Activated T-helper 1 cell treated with anti-CD3 and anti-CD28 coated beads, Interleukin-2, amount 50 U/mL, for 16 hours (primary cell): ENCODE data around the gene ADIPOR1.
A peak's percentile ranks its signal among the peaks of the same experiment; 100 is the strongest.
"Not testable (repeated sequence)": the region's sequence is repeated elsewhere in the genome, so short reads cannot be mapped to it uniquely, and the experiment has no call there.

ENCODE experiments used
- DNase-seq, 2 donors: peaks; one replicate each; pipeline ENCODE4 v3.0.0-alpha.2; 2020; ENCODE audit warnings: low read depth in 1 of 2, low spot score in 1 of 2

The ADIPOR1 gene

DNA sequence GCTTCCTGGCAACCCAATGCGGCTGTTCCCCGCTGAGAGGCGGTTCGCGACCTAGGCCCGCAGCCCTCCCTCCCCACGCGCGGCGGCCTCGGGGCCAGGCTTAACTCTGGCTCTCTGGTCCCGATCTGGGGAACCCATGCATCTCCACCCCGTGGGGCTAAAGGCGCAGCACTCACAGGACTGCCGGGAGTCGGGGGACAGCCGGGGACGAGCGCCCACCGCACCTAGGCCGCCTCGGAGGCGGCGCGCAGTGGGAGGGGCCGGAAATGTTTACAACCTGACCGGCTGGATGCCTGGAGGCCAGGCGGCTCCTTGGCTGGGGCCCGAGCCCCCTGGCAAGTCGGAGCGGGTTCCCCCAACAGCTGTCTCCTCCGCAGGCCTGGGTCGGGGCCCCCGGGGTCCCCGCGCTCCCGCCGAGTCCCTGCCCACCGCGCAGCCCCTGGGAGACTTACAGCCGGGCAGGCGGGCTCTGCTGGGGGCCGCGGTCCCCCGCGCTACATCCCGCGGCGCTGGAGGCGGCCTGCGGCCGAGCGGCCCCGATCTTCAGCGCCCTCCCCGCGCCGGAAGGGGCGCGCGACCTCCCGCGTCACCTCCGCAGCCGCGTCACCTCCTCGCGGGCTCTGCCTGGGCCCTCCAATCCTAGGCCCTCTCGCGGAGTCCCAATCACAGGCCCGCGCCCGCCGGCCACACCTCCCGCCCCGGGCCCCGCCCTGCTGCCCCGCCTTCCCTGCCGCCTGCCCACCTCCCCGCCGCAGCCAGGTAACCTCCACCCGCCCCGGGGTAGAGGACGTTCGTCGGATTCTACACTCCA lies at the start of gene ADIPOR1:
Gene ADIPOR1 (minus strand): TSS at position 580 of the 811 bp plus-strand sequence. CDS start 7,242 bp downstream, outside the sequence.
- peak; percentile 91 to 93 for DNase-seq

DNA sequence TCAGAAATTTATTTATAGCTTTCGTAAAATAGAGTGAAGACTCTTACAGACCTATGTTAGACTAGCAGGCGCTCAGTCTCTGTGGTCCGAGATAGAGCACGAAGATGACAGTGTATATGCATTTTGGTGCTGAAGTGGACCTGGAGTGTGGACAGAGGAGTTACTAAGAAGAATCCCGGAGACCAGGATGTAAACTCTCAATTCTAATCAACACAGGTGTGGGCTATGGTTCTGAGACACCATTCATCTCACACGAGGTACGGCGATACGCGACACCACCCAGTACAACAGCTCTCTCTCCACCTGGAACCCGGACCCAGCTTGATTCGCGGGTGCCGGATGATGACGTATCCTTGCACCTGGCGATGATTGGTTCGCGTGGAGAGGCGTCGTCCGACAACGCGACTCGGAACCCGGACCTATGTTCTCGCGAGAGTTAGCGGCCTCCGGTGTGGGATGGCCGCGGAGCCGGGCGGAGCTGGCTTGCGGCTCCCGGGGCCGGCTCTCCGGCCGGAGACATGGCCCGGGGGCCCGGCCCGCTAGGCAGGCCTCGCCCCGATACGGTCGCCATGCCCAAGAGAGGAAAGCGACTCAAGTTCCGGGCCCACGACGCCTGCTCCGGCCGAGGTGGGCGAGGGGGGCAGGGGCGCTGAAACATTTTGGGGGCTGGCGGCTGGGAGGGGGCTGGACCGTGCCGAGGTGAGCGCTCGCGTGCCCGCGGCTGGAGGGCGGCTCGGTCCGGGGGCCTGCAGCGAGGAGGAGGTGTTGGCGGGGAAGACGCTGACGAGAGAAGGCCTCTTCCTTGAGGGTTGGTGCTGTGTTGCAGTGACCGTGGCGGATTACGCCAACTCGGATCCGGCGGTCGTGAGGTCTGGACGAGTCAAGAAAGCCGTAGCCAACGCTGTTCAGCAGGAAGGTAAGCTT lies 49.1 kb upstream of the ADIPOR1 start, which contains the start of gene TMEM183A:
Gene TMEM183A (plus strand): TSS at position 427 of the 924 bp plus-strand sequence. CDS start 92 bp downstream, at position 519.
- DNase-seq, result peak; percentile 86 to 90

DNA sequence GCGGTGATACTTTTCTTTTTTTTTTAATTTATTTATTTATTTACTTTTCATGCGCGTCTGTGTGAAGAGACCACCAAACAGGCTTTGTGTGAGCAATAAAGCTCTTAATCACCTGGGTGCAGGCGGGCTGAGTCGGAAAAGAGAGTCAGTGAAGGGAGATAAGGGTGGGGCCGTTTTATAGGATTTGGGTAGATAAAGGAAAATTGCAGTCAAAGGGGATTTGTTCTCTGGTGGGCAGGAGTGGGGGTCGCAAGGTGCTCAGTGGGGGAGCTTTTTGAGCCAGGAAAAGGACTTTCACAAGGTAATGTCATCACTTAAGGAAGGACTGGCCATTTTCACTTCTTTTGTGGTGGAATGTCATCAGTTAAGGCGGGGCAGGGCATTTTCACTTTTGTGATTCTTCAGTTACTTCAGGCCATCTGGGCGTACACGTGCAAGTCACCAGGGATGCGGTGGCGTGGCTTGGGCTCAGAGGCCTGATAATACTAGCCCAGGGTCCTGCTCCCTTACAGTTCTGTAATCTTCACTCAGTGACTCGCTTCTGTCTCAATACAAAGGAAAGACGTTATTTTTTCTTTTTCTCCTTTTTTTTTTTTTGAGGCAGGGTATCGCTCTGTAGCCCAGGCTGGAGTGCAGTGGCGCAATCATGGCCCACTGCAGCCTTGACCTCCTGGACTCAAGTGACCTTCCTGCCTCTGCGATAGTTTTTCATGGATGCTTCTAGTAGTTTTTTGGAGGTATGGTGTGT lies 47.5 kb upstream of the ADIPOR1 start:
- not testable (repeated sequence) for DNase-seq

- no peak for DNase-seq
These were observed 44.8 kb upstream of the ADIPOR1 start for GRCh38 chr1:203002951-203003350.

DNA sequence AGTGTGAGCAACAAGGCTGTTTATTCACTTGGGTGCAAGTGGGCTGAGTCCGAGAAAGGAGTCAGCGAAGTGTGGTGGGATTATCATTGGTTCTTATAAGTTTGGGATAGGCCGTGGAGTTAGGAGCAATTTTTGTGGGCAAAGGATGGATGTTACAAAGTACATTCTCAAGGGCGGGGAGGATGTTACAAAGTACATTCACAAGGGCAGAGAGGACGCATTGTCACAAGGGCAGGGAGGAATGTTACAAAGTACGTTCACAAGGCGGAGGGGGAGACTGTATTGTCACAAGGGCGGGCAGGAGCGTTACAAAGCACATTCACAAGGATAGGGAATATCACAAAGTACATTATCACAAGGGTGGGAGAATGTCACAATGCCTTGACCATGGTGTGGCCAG lies 43.9 kb upstream of the ADIPOR1 start:
- no peak for DNase-seq

GRCh38 chr1:203000217-203000944 lies 42.3 kb upstream of the ADIPOR1 start:
- no peak for DNase-seq

DNA sequence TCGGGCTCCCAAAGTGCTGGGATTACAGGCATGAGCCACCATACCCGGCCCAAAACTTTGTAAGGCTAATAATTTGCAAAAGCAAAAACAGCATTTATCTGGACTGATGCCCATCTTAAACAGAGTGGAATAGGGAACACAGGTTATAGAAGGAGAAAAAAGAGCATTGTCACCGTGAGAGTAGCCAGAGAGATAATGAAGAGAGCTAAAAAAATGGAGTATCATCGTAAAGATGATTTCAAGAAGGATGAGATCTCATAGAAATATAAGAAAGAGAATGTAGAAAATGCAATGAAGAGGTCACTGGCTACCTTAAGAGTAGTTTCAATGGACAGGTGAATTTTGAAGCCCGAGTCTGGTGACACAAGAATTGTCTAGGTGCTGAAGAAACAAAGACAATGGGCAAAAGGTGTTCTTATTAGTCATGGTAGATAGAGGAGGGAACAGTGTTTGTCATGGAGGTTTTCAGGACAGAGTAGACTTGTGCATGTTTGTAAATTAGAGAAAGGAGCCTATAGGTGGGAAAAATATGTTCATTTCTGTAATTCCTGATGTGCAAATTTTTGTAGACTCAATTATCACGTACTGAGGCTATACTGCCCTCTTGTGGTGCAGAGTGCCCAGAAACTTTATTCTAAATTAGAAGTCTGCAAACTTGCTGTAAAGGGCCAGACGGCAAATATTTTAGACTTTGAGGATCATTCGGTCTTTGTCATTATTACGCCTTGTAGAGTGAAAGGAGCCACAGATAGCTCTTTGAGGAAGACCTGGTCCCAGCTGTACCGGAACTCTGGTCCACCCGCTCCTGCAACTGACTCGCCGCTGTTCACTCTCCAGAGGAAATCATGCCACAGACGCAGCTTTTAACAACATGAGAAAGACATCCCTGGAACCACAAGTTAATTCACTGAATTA lies 41.0 kb upstream of the ADIPOR1 start:
- DNase-seq, result peak in 1 of 2 donors; percentile 22

- DNase-seq, result no peak
These were observed 36.6 kb upstream of the ADIPOR1 start for GRCh38 chr1:202994756-202995155.

GRCh38 chr1:202991112-202991511 lies 33.0 kb upstream of the ADIPOR1 start:
- no peak for DNase-seq

GRCh38 chr1:202989879-202990278 lies 31.8 kb upstream of the ADIPOR1 start:
- DNase-seq, result no peak

GRCh38 chr1:202987922-202988583 lies 29.9 kb upstream of the ADIPOR1 start:
- DNase-seq, result no peak

DNA sequence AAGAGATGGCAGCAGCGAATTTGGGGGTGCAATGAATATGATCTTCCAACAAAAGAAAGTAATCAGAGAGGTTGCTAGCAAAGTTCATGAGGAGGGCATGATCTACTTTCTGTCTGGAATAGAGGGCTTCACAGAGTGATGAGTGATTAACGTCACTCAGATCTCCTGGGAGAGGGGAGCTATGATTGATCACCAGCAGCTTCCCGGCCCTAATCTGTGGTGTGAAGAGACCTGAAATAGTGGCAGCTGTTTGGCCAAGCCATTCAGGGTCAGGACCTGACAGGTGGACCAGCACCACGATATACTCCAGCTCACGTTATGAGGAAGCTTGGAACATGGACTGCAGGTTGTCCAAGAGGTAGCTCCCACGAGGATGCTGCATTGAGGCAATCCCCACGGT lies 29.1 kb upstream of the ADIPOR1 start:
- no peak for DNase-seq

GRCh38 chr1:202986120-202986519 lies 28.0 kb upstream of the ADIPOR1 start:
- not testable (repeated sequence) for DNase-seq

DNA sequence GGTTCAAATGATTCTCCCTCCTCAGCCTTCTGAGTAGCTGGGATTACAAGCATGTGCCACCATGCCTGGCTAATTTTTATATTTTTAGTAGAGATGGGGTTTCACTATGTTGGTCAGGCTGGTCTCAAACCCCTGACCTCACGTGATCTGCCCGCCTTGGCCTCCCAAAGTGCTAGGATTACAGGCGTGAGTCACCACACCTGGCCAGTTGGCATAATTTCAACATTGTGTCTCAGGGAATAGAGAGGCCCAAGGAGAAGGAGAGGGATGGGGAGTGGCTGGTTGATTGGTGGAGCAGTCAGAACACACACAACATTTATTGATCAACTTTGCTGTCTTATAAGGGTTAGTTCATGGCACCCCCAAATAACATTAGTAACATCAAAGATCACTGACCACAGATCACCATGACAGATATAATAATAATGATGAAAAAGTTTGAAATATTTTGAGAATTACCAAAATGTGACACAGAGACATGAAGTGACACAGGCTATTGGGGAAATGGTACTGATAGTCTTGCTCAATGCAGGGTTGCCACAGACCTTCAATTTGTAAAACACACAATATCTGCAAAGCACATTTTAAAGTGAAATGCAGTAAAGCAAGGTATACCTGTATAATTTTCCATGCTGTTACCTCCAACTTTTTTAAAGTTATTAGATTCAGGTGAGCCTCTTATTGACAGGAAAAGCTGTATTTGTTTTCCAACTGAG lies 24.8 kb upstream of the ADIPOR1 start:
- no peak for DNase-seq

DNA sequence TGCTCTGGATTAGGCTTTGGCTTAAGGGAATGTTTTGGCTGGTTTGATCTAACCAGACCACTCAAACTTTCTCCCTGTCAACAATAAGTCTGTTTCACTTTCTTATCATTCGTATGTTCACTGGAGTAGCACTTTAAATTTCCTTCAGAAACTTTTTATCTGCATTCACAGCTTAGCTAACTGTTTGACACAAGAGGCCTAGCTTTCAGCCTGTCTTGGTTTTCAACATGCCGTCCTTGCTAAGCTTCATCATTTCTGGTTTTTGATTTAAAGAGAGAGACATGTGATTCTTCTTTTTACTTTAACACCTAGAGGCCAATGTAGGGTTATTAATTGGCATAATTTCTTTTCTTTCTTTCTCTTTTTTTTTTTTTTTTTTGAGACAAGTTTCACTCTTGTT lies 23.8 kb upstream of the ADIPOR1 start:
- DNase-seq, result no peak

DNA sequence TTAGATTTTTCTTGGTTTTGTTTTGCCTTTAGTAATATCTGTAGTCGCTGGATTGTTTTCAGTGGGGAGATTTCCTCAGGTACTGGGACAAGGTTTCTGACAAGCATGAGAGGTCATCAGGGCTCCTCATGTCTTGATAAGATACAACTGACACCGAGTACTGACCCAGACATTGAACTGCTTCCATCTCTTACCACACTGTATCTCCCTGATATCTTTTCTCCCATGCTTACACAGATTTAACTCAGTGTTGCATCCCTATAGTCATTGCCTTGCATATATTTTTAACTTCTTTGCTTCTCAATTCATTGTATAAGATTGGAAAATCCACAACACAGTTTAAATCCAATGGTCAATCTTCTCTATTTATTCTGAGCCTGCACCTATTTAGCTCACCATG lies 21.3 kb upstream of the ADIPOR1 start:
- no peak for DNase-seq

DNA sequence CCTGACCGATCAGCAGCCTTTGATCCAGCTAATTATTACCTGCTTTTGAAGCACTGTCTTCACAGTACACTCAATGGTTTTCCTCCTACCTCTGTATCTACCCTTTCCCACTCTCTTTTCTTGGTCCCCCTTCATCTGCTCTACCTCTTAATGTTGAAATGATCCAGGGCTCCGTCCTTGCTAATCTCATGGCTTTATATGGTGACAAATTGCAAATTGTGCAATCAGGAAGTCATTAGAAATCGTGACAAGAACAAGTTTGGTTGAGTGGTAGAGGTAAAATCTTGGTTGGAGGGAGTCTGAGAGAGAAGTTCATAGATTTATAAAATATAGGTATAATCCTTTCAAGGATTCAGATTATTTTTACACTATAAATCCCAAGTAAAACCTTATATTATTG lies 18.5 kb upstream of the ADIPOR1 start:
- DNase-seq, result no peak

- DNase-seq, result no peak
These were observed 16.7 kb upstream of the ADIPOR1 start for GRCh38 chr1:202974856-202975255.
